ENCODE results near the gene KIF5B. TPM values are rescaled to one million over a fixed set of nuclear protein-coding genes. Genes with fewer than 3 reads are reported as not detected.

Gene KIF5B
- total RNA-seq, 4 donors from 2014 or later, result 170 to 345 (median 288) TPM

DNA sequence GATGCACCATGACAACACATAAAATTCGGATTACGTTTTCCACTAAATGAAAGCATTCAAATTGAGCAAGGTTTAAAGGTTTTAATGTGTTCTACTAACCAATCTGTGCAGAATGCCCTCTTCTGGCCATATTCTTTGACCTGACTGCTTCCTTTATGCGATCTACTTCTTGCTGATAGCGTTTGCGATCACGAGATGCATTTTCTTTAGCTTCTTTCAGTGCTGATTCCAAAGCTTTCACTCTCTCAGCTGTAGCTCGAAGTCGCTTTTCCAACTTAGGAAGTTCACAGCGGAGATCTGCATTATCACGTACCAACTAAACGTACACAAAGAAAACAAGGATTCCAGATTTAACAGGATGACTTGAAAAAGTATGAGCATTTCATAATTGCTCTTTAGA is 39.2 kb downstream of the KIF5B start:
- H3K9me3 ChIP-seq, result no peaks in the 10 kb centered on the region
- H3K4me1 ChIP-seq, result peaks cover 0 to 13% (median 0%) of the 10 kb centered on the region in 3 donors
- no peak for ATAC-seq
- 91 to 94% methylated on average over 11 of the region's 11 CpGs for WGBS, 2 donors (ENCODE audit: low coverage in 1 of 2)
- peaks cover 25 to 100% of the 10 kb centered on the region in 2 donors for H3K36me3 ChIP-seq
- H3K4me3 ChIP-seq, result no peak overlapping the region
- no peaks in the 10 kb centered on the region for H3K27me3 ChIP-seq
- TF ChIP-seq POLR2A (IDR thresholded peaks at IDR 0.05) (no peak), EP300 (IDR thresholded peaks at IDR 0.05) (no peak), POLR2AphosphoS5 (IDR thresholded peaks at IDR 0.05) (no peak), CTCF (IDR thresholded peaks at IDR 0.05) (no peak)
- no peak overlapping the region for H3K27ac ChIP-seq

GRCh38 chr10:32015386-32015785 is 40.8 kb downstream of the KIF5B start:
- 80 to 85% methylated on average over 5 of the region's 5 CpGs for WGBS, 2 donors (ENCODE audit: low coverage in 1 of 2)
- Histone ChIP-seq H3K4me3 (no peak overlapping the region), H3K27me3 (no peaks in the 10 kb centered on the region), H3K36me3 (peaks cover 25 to 99% of the 10 kb centered on the region in 2 donors), H3K27ac (no peak overlapping the region), H3K9me3 (no peaks in the 10 kb centered on the region), H3K4me1 (peaks cover 0 to 27% (median 0%) of the 10 kb centered on the region in 3 donors)
- ATAC-seq, result no peak
- TF ChIP-seq CTCF (IDR thresholded peaks at IDR 0.05) (no peak), POLR2AphosphoS5 (IDR thresholded peaks at IDR 0.05) (no peak), EP300 (IDR thresholded peaks at IDR 0.05) (no peak), POLR2A (IDR thresholded peaks at IDR 0.05) (no peak)

- Histone ChIP-seq H3K9me3 (no peaks in the 10 kb centered on the region), H3K36me3 (peaks cover 0 to 44% of the 10 kb centered on the region in 2 donors), H3K27me3 (no peaks in the 10 kb centered on the region)
Measured at GRCh38 chr10:32007026-32007425, 49.2 kb downstream of the KIF5B start.

GRCh38 chr10:32005050-32005449 is 51.2 kb downstream of the KIF5B start:
- 28 to 57% methylated on average over 2 to 4 of the region's 4 CpGs for WGBS, 2 donors (ENCODE audit: low coverage in 1 of 2)
- Histone ChIP-seq H3K27me3 (no peaks in the 10 kb centered on the region), H3K27ac (no peak overlapping the region), H3K4me1 (peaks cover 0 to 10% (median 0%) of the 10 kb centered on the region in 3 donors), H3K4me3 (no peak overlapping the region), H3K9me3 (no peaks in the 10 kb centered on the region), H3K36me3 (peaks cover 0 to 25% of the 10 kb centered on the region in 2 donors)
- TF ChIP-seq POLR2A (IDR thresholded peaks at IDR 0.05), result no peak
- peak; percentile 21 to 53 (median 42) for TF ChIP-seq CTCF (IDR thresholded peaks at IDR 0.05)
- no peak for TF ChIP-seq EP300 (IDR thresholded peaks at IDR 0.05)
- no peak for TF ChIP-seq POLR2AphosphoS5 (IDR thresholded peaks at IDR 0.05)
- no peak for ATAC-seq

More at GRCh38 chr10:32007026-32007425, 49.2 kb downstream of the KIF5B start:
- 80 to 100% methylated on average over 1 to 2 of the region's 2 CpGs for WGBS, 2 donors (ENCODE audit: low coverage in 1 of 2)
- Histone ChIP-seq H3K4me3 (no peak overlapping the region), H3K27ac (no peak overlapping the region), H3K4me1 (peaks cover 0 to 24% (median 0%) of the 10 kb centered on the region in 3 donors)
- TF ChIP-seq POLR2AphosphoS5 (IDR thresholded peaks at IDR 0.05), result no peak
- TF ChIP-seq CTCF (IDR thresholded peaks at IDR 0.05), result no peak
- TF ChIP-seq EP300 (IDR thresholded peaks at IDR 0.05), result no peak
- no peak for TF ChIP-seq POLR2A (IDR thresholded peaks at IDR 0.05)
- ATAC-seq, result peak; percentile 26

GRCh38 chr10:32004161-32004591 is 52.0 kb downstream of the KIF5B start:
- H3K27ac ChIP-seq, result peak overlapping the region in 3 of 4 donors; percentile 3 to 22 (median 5)
- no peaks in the 10 kb centered on the region for H3K9me3 ChIP-seq
- no peaks in the 10 kb centered on the region for H3K27me3 ChIP-seq
- ATAC-seq, result peak; percentile 31
- TF ChIP-seq POLR2A (IDR thresholded peaks at IDR 0.05) (no peak), POLR2AphosphoS5 (IDR thresholded peaks at IDR 0.05) (peak; percentile 7)
- 33% methylated on average over 1 of the region's 3 CpGs; no CpG with 5 or more reads in 1 of the 2 donors for WGBS, 2 donors (ENCODE audit: low coverage in 1 of 2)
- no peak overlapping the region for H3K4me3 ChIP-seq
- peaks cover 0 to 18% of the 10 kb centered on the region in 2 donors for H3K36me3 ChIP-seq
- H3K4me1 ChIP-seq, result peaks cover 0 to 10% (median 0%) of the 10 kb centered on the region in 3 donors
